ENCODE results near the gene RAPGEF1.

RAPGEF1 gene

GRCh38 chr9:131605770-131606590 lies 133.9 kb downstream of the RAPGEF1 start:
- no peaks in the 10 kb centered on the region for H4K20me1 ChIP-seq (ENCODE audit: insufficient read depth, low read length)
- H3K9me2 ChIP-seq (replicated peaks; ENCODE audit: insufficient read depth, low read length), result no peaks in the 10 kb centered on the region
- no peak for TF ChIP-seq EZH2 (optimal IDR thresholded peaks at IDR 0.05; ENCODE audit: low read depth, low read length)
- no peak for TF ChIP-seq CTCF (IDR thresholded peaks at IDR 0.05; ENCODE audit: low read length)
- no peak for TF ChIP-seq EZH2phosphoT487 (IDR thresholded peaks at IDR 0.05; ENCODE audit: low read length)
- no peaks in the 10 kb centered on the region for H3K27me3 ChIP-seq (replicated peaks; ENCODE audit: insufficient read depth, low read length)
- H3K36me3 ChIP-seq (replicated peaks; ENCODE audit: insufficient read depth, low read length), result peaks cover 10% of the 10 kb centered on the region; the same call in 1 of the 2 replicates
- no peak overlapping the region for H3K4me3 ChIP-seq (ENCODE audit: low read length)
- no peaks in the 10 kb centered on the region for H3F3A ChIP-seq (ENCODE audit: insufficient read depth, low read length)
- peaks cover 6% of the 10 kb centered on the region; the same call in 1 of the 2 replicates for H3K79me2 ChIP-seq (ENCODE audit: low read length)
- H3K4me1 ChIP-seq (ENCODE audit: low read length), result no peaks in the 10 kb centered on the region
- no peak overlapping the region for H2AFZ ChIP-seq (ENCODE audit: low read length)
- DNase-seq, result no peak
- H3K27ac ChIP-seq (ENCODE audit: low read length), result no peak overlapping the region
- H3K9ac ChIP-seq (ENCODE audit: low read length), result no peak overlapping the region
- no peaks in the 10 kb centered on the region for H3K9me3 ChIP-seq (replicated peaks; ENCODE audit: insufficient read depth, low read length)
- no peak overlapping the region for H3K4me2 ChIP-seq (ENCODE audit: low read depth, low read length)

- Histone ChIP-seq H3F3A (ENCODE audit: insufficient read depth, low read length) (no peaks in the 10 kb centered on the region), H3K4me2 (ENCODE audit: low read depth, low read length) (no peak overlapping the region), H3K9ac (ENCODE audit: low read length) (no peak overlapping the region), H3K4me1 (ENCODE audit: low read length) (no peaks in the 10 kb centered on the region), H2AFZ (ENCODE audit: low read length) (no peak overlapping the region), H3K36me3 (replicated peaks; ENCODE audit: insufficient read depth, low read length) (peaks cover 7% of the 10 kb centered on the region; the same call in 1 of the 2 replicates), H3K79me2 (ENCODE audit: low read length) (0 out of 2 replicates have a peak, but pooled peaks cover 3% of the 10 kb centered on the region), H4K20me1 (ENCODE audit: insufficient read depth, low read length) (0 out of 2 replicates have a peak, but pooled peaks cover 2% of the 10 kb centered on the region), H3K27me3 (replicated peaks; ENCODE audit: insufficient read depth, low read length) (no peaks in the 10 kb centered on the region), H3K27ac (ENCODE audit: low read length) (no peak overlapping the region), H3K9me2 (replicated peaks; ENCODE audit: insufficient read depth, low read length) (no peaks in the 10 kb centered on the region), H3K4me3 (ENCODE audit: low read length) (no peak overlapping the region), H3K9me3 (replicated peaks; ENCODE audit: insufficient read depth, low read length) (no peaks in the 10 kb centered on the region)
- no peak for DNase-seq
- TF ChIP-seq EZH2 (optimal IDR thresholded peaks at IDR 0.05; ENCODE audit: low read depth, low read length) (no peak), EZH2phosphoT487 (IDR thresholded peaks at IDR 0.05; ENCODE audit: low read length) (no peak), CTCF (IDR thresholded peaks at IDR 0.05; ENCODE audit: low read length) (no peak)
Observed at GRCh38 chr9:131603711-131604439, 136.0 kb downstream of the RAPGEF1 start.

GRCh38 chr9:131603199-131603598 lies 136.7 kb downstream of the RAPGEF1 start:
- H3K27ac ChIP-seq (ENCODE audit: low read length), result no peak overlapping the region
- no peak for DNase-seq
- no peak overlapping the region for H2AFZ ChIP-seq (ENCODE audit: low read length)
- H3K4me2 ChIP-seq (ENCODE audit: low read depth, low read length), result no peak overlapping the region
- H3K4me1 ChIP-seq (ENCODE audit: low read length), result no peaks in the 10 kb centered on the region
- H3K9me3 ChIP-seq (replicated peaks; ENCODE audit: insufficient read depth, low read length), result no peaks in the 10 kb centered on the region
- H3F3A ChIP-seq (ENCODE audit: insufficient read depth, low read length), result no peaks in the 10 kb centered on the region
- H3K4me3 ChIP-seq (ENCODE audit: low read length), result no peak overlapping the region
- peaks cover 9% of the 10 kb centered on the region; the same call in 1 of the 2 replicates for H3K36me3 ChIP-seq (replicated peaks; ENCODE audit: insufficient read depth, low read length)
- 0 out of 2 replicates have a peak, but pooled peaks cover 2% of the 10 kb centered on the region for H4K20me1 ChIP-seq (ENCODE audit: insufficient read depth, low read length)
- H3K9me2 ChIP-seq (replicated peaks; ENCODE audit: insufficient read depth, low read length), result no peaks in the 10 kb centered on the region
- 0 out of 2 replicates have a peak, but pooled peaks cover 3% of the 10 kb centered on the region for H3K79me2 ChIP-seq (ENCODE audit: low read length)
- no peak overlapping the region for H3K9ac ChIP-seq (ENCODE audit: low read length)
- H3K27me3 ChIP-seq (replicated peaks; ENCODE audit: insufficient read depth, low read length), result no peaks in the 10 kb centered on the region
- TF ChIP-seq EZH2phosphoT487 (IDR thresholded peaks at IDR 0.05; ENCODE audit: low read length) (no peak), CTCF (IDR thresholded peaks at IDR 0.05; ENCODE audit: low read length) (no peak), EZH2 (optimal IDR thresholded peaks at IDR 0.05; ENCODE audit: low read depth, low read length) (no peak)
